GM08714 (cell line): ENCODE measurements around the gene CRB1.

Source experiments
- H3K4me3 ChIP-seq: fragments of 200-500 bp; sonication (Bioruptor generic); 2 replicates; pipeline ENCODE4 v1.5.1; 2014; ENCODE audit warnings: mild to moderate bottlenecking, low read length, inconsistent platforms
- ZNF274 ChIP-seq: IDR thresholded peaks from 2 replicates; pipeline ENCODE4 v1.6.1; 2012; ENCODE audit warnings: mild to moderate bottlenecking, low read depth, low read length

CRB1 gene

DNA sequence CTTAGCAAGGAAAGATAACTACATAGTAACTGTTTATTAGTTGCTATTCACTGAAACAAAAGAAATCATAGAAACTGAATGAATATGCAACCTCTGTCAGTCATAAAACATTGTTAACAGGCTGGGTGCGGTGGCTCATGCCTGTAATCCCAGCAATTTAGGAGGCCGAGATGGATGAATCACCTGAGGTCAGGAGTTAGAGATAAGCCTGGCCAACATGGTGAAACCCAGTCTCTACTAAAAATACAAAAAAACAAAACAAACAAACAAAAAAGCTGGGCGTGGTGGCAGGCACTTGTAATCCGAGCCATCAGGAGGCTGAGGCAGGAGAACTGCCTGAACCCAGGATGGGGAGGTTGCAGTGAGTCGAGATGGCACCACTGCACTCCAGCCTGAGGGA lies 44.1 kb downstream of the CRB1 start:
- no peak for TF ChIP-seq ZNF274

GRCh38 chr1:197313713-197314112 lies 45.7 kb downstream of the CRB1 start:
- no peak overlapping the region for H3K4me3 ChIP-seq
- no peak for TF ChIP-seq ZNF274

More for the DNA sequence above, 44.1 kb downstream of the CRB1 start:
- no peak overlapping the region for H3K4me3 ChIP-seq

- TF ChIP-seq ZNF274: no peak
- no peak overlapping the region for H3K4me3 ChIP-seq
Measured at GRCh38 chr1:197314682-197315081, 46.6 kb downstream of the CRB1 start.

DNA sequence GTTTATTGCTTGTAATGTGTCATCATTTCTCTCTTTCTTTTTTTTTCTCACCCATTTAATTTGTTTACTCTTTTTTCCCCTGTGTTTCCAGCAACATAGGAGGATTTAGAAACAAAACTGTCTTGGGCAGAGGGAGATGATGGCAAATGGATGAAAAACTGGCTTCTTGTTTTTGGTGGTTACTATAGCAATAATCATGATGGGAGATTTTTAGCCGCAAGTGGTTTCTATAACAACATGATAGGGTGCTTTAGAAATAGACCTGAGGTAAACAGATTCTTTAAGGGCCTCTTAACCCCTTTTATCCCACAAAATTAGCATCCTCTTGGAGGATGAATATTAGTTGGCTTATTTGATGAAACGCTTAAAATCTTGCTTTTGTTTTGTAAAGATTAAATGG lies 51.6 kb downstream of the CRB1 start:
- no peak for TF ChIP-seq ZNF274
- H3K4me3 ChIP-seq: no peak overlapping the region

GRCh38 chr1:197320991-197321531 lies 53.0 kb downstream of the CRB1 start:
- H3K4me3 ChIP-seq: no peak overlapping the region
- no peak for TF ChIP-seq ZNF274

GRCh38 chr1:197321811-197322210 lies 53.8 kb downstream of the CRB1 start:
- no peak for TF ChIP-seq ZNF274
- H3K4me3 ChIP-seq: no peak overlapping the region

GRCh38 chr1:197327776-197328364 lies 59.8 kb downstream of the CRB1 start:
- TF ChIP-seq ZNF274: no peak

DNA sequence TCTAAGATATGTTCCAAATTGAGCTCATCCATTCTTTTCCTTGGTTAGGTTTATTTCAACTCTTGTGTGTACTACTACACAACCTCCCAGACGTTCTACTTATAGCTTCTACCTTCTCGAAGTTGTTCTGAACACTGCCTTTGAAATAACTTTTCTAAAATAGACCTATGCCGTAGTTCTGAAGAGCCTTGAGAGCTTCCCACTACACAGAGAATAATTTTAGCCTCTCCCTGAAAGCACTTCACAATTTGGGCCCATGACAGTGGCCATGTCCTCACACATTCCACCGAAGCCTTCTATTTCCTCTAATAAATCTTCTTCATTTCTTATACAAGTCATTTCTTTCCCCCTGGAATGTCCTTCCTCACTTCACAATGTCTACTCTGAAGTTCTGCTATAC lies 62.2 kb downstream of the CRB1 start:
- no peak overlapping the region for H3K4me3 ChIP-seq
- TF ChIP-seq ZNF274: no peak

More at GRCh38 chr1:197327776-197328364, 59.8 kb downstream of the CRB1 start:
- H3K4me3 ChIP-seq: no peak overlapping the region

DNA sequence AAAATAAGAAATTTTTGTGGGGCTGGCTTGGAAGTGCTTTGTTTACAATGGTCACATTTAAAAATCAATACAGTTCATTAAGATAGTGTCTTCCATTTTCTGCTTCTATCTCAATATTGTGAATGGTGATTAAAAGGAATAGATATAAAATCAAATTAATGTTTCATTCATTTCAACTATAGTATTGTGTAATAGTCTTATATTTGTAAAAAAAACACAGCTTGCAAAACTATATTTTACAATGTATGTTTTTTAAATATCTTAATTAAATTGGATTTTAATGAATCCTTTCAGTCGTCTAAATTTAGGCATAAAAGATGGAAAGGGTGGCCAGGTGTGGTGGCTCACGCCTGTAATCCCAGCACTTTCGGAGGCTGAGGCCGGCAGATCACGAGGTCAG lies 63.5 kb downstream of the CRB1 start:
- TF ChIP-seq ZNF274: no peak
- H3K4me3 ChIP-seq: no peak overlapping the region

GRCh38 chr1:197333041-197333440 lies 65.0 kb downstream of the CRB1 start:
- H3K4me3 ChIP-seq: no peak overlapping the region
- no peak for TF ChIP-seq ZNF274

DNA sequence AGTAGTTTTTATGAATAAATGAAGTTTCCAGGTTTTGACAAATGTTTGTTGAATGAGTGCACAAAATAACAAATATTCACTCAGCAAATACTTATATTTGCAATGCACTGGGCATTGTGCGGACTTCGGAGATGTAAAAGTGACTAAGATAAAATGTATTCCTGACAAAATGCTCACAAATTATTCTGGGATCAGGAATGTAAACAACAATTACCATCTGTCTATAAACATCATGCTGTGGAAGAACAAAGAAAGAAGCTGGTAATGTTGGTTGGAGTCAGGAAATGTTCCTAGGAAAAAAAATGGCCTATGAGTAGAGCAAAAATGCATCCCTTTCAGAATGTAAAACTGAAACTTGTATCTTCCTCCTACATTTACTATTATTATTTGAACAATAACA lies 68.5 kb downstream of the CRB1 start:
- H3K4me3 ChIP-seq: no peak overlapping the region

DNA sequence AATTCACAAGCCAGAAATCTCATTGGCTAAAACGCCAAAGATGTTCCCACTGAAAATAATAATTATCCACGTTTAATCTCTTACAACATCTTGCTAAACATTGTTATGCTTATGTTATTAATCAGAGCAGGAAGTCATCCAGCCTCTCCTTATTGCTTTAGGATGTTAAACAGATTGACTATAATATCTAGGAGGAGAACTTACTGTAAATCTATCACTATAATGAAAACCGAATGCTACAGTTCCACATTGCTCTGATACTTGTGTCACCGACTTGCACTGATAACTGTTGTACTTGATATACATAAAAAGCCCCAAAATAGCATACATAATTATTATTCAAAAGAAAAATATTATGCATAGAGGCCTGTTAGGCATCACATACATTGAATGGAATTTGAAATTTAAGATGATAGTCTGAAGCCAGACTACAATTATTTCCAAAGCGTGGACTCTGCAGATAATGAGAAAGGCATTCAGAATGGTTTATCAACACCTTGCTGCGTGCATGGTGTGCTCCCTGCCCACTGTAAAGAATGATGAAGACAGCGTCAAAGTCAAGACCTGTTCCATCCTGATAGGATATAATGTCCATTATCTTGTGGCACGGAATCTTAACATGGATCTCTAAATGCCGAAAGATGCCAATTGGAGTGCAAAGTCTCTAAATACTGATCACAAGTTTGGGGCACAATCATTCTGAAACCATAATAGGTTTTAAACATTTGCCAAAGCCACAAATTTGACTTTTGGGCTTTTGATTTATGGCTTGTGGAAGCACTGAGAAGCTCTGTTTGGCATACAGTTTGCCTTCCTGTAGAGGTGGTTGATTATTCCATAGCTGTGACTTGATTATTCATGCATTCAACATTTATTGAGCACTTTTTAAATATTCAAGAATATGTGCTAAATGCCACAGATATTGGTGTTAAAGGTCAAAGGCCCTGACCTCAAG lies 71.3 kb downstream of the CRB1 start:
- H3K4me3 ChIP-seq: no peak overlapping the region
- TF ChIP-seq ZNF274: no peak

More for the DNA sequence above, 68.5 kb downstream of the CRB1 start:
- no peak for TF ChIP-seq ZNF274

DNA sequence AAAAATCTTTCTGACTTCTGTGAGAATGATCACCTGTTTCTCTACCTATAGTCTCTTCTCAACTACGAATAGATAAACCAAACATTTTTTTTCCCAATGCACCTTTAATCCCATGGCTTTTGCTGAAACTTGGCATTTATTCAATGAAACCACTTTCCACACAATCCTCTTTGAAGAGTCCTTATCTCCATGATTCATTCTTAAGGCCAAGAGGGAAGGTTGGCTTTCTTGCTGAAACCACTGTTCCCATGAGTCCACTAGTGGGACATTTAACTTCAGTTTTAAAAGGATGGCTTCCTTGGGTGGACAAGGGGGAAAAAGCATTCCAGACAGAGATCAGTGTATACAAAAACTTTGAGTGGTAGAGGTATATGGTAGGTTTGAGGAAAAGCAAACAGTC lies 73.6 kb downstream of the CRB1 start:
- H3K4me3 ChIP-seq: no peak overlapping the region
- no peak for TF ChIP-seq ZNF274

GRCh38 chr1:197342044-197342565 lies 74.1 kb downstream of the CRB1 start:
- TF ChIP-seq ZNF274: no peak

DNA sequence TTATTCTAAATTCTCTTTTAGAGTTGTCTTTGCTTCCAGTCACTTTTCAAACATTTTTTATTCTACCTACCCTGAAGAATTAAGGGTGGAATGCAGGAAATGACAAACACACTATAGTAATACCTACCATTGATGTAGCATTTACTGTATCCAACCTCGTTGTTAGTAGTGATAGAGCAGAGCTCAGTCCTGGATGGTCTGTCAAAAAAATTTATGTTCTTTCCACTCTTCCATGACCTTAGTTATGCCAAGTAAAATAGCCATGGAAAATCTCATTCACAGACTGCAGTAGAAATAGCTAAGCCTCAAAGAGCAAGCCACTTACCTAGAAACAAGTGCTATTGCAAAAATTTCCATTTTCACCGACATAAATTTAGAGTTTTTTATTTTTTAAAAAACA lies 74.6 kb downstream of the CRB1 start:
- TF ChIP-seq ZNF274: no peak
- no peak overlapping the region for H3K4me3 ChIP-seq

More at GRCh38 chr1:197342044-197342565, 74.1 kb downstream of the CRB1 start:
- H3K4me3 ChIP-seq: no peak overlapping the region
